ENCODE results near the gene DIAPH2.
"Not testable (repeated sequence)": the region's sequence is repeated elsewhere in the genome, so short reads cannot be mapped to it uniquely, and the experiment has no call there.

DIAPH2 gene

GRCh38 chrX:96838537-96838936, 153.9 kb downstream of the DIAPH2 start:
- H3K9me3 ChIP-seq, result no peaks in the 10 kb centered on the region
- no peak overlapping the region for H3K27ac ChIP-seq
- TF ChIP-seq CTCF (IDR thresholded peaks at IDR 0.05), result no peak

GRCh38 chrX:96841325-96841724, 156.7 kb downstream of the DIAPH2 start:
- H3K27ac ChIP-seq, result no peak overlapping the region
- no peaks in the 10 kb centered on the region for H3K9me3 ChIP-seq
- H3K4me3 ChIP-seq (ENCODE audit: low read depth in 1 of 2, low read length in 1 of 2), result no peak overlapping the region
- no peaks in the 10 kb centered on the region for H3K4me1 ChIP-seq (ENCODE audit: control insufficient read depth in 1 of 2, insufficient read depth in 1 of 2, low read depth in 1 of 2, low read length in 1 of 2)
- no peaks in the 10 kb centered on the region for H3K36me3 ChIP-seq
- H3K27me3 ChIP-seq, result no peaks in the 10 kb centered on the region
- TF ChIP-seq CTCF (IDR thresholded peaks at IDR 0.05), result no peak

More at GRCh38 chrX:96838537-96838936, 153.9 kb downstream of the DIAPH2 start:
- Histone ChIP-seq H3K27me3 (no peaks in the 10 kb centered on the region), H3K4me1 (ENCODE audit: control insufficient read depth in 1 of 2, insufficient read depth in 1 of 2, low read depth in 1 of 2, low read length in 1 of 2) (no peaks in the 10 kb centered on the region), H3K4me3 (ENCODE audit: low read depth in 1 of 2, low read length in 1 of 2) (no peak overlapping the region), H3K36me3 (no peaks in the 10 kb centered on the region)

GRCh38 chrX:96841866-96842265, 157.2 kb downstream of the DIAPH2 start:
- H3K4me3 ChIP-seq (ENCODE audit: low read depth in 1 of 2, low read length in 1 of 2); H3K27ac ChIP-seq; H3K9me3 ChIP-seq; H3K4me1 ChIP-seq (ENCODE audit: control insufficient read depth in 1 of 2, insufficient read depth in 1 of 2, low read depth in 1 of 2, low read length in 1 of 2); H3K27me3 ChIP-seq; H3K36me3 ChIP-seq: not testable (repeated sequence)

GRCh38 chrX:96843566-96843965, 158.9 kb downstream of the DIAPH2 start:
- Histone ChIP-seq H3K9me3 (no peaks in the 10 kb centered on the region), H3K27ac (no peak overlapping the region), H3K4me3 (ENCODE audit: low read depth in 1 of 2, low read length in 1 of 2) (no peak overlapping the region), H3K4me1 (ENCODE audit: control insufficient read depth in 1 of 2, insufficient read depth in 1 of 2, low read depth in 1 of 2, low read length in 1 of 2) (no peaks in the 10 kb centered on the region), H3K27me3 (no peaks in the 10 kb centered on the region), H3K36me3 (no peaks in the 10 kb centered on the region)
- no peak for TF ChIP-seq CTCF (IDR thresholded peaks at IDR 0.05)

GRCh38 chrX:96846841-96847240, 162.2 kb downstream of the DIAPH2 start:
- no peak for TF ChIP-seq CTCF (IDR thresholded peaks at IDR 0.05)
- Histone ChIP-seq H3K27me3 (no peaks in the 10 kb centered on the region), H3K27ac (no peak overlapping the region), H3K36me3 (no peaks in the 10 kb centered on the region), H3K4me3 (ENCODE audit: low read depth in 1 of 2, low read length in 1 of 2) (no peak overlapping the region), H3K4me1 (ENCODE audit: control insufficient read depth in 1 of 2, insufficient read depth in 1 of 2, low read depth in 1 of 2, low read length in 1 of 2) (no peaks in the 10 kb centered on the region), H3K9me3 (no peaks in the 10 kb centered on the region)

- not testable (repeated sequence) for H3K9me3 ChIP-seq; H3K36me3 ChIP-seq; H3K4me3 ChIP-seq (ENCODE audit: low read depth in 1 of 2, low read length in 1 of 2); H3K27ac ChIP-seq; H3K27me3 ChIP-seq
- peaks cover 28% of the 10 kb centered on the region in 2 experiments for H3K4me1 ChIP-seq (ENCODE audit: control insufficient read depth in 1 of 2, insufficient read depth in 1 of 2, low read depth in 1 of 2, low read length in 1 of 2)
Observed at GRCh38 chrX:96859422-96859821, 174.8 kb downstream of the DIAPH2 start.

GRCh38 chrX:96861218-96861617, 176.6 kb downstream of the DIAPH2 start:
- no peak for TF ChIP-seq CTCF (IDR thresholded peaks at IDR 0.05)
- Histone ChIP-seq H3K27ac (peak overlapping the region; percentile 53), H3K4me1 (ENCODE audit: control insufficient read depth in 1 of 2, insufficient read depth in 1 of 2, low read depth in 1 of 2, low read length in 1 of 2) (peaks cover 28% of the 10 kb centered on the region in 2 experiments)

More at GRCh38 chrX:96861218-96861617, 176.6 kb downstream of the DIAPH2 start:
- no peaks in the 10 kb centered on the region for H3K9me3 ChIP-seq
- no peak overlapping the region for H3K4me3 ChIP-seq (ENCODE audit: low read depth in 1 of 2, low read length in 1 of 2)
- H3K27me3 ChIP-seq, result no peaks in the 10 kb centered on the region
- no peaks in the 10 kb centered on the region for H3K36me3 ChIP-seq

All from neutrophil (primary cell).